ENCODE measurements around the gene DNLZ. TPM values are rescaled to one million over a fixed set of nuclear protein-coding genes. Genes with fewer than 3 reads are reported as not detected.

The DNLZ gene
- total RNA-seq, 1 experiment from 2014 or later = 22.5 TPM

DNA sequence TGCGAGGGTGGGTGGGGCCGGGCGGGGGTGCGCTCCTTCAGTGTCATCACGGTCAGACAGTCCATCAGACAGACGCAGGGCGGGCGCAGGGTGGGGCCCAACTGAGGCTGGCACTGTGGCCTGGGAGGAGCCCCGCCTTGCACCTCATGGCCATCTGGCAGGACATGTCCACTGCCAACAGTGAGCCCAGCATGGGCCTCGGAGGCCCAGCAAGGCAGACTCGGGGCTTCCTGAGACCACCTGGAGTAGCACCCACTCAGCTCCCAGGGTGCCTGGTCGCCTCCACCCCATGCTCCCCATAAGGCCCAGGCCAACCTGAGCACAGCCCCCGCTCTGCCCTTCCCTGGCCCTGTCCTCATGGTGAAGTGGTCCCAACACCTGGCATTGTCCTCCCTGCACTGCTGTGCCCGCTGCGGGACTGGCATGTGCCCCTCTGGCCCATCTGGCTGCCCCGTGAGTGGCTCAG lies 44.7 kb downstream of the DNLZ start:
- intact Hi-C loops (cut with micrococcal nuclease; ENCODE audit: unreplicated experiment) = no loop called here
- BruUV-seq (replicated peaks) = no TSS peak
- TF ChIP-seq, protein P1, sequence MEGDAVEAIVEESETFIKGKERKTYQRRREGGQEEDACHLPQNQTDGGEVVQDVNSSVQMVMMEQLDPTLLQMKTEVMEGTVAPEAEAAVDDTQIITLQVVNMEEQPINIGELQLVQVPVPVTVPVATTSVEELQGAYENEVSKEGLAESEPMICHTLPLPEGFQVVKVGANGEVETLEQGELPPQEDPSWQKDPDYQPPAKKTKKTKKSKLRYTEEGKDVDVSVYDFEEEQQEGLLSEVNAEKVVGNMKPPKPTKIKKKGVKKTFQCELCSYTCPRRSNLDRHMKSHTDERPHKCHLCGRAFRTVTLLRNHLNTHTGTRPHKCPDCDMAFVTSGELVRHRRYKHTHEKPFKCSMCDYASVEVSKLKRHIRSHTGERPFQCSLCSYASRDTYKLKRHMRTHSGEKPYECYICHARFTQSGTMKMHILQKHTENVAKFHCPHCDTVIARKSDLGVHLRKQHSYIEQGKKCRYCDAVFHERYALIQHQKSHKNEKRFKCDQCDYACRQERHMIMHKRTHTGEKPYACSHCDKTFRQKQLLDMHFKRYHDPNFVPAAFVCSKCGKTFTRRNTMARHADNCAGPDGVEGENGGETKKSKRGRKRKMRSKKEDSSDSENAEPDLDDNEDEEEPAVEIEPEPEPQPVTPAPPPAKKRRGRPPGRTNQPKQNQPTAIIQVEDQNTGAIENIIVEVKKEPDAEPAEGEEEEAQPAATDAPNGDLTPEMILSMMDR (IDR thresholded peaks at IDR 0.05; ENCODE audit: unreplicated experiment) = no peak
- no peak overlapping the region for H3K27ac Mint-ChIP-seq (ENCODE audit: unreplicated experiment)
- CTCF ChIA-PET = no interaction called here
- peaks cover 4% of the 10 kb centered on the region for H3K36me3 Mint-ChIP-seq (ENCODE audit: insufficient read depth, unreplicated experiment)
- H3K4me3 Mint-ChIP-seq (ENCODE audit: low read depth, unreplicated experiment) = no peak overlapping the region
- no peaks in the 10 kb centered on the region for H3K27me3 Mint-ChIP-seq (ENCODE audit: unreplicated experiment)
- no peaks in the 10 kb centered on the region for H3K4me1 Mint-ChIP-seq (ENCODE audit: low read depth, unreplicated experiment)
- H3K9me3 Mint-ChIP-seq (ENCODE audit: low read depth, unreplicated experiment) = peaks cover 10% of the 10 kb centered on the region
- no peak for DNase-seq

DNA sequence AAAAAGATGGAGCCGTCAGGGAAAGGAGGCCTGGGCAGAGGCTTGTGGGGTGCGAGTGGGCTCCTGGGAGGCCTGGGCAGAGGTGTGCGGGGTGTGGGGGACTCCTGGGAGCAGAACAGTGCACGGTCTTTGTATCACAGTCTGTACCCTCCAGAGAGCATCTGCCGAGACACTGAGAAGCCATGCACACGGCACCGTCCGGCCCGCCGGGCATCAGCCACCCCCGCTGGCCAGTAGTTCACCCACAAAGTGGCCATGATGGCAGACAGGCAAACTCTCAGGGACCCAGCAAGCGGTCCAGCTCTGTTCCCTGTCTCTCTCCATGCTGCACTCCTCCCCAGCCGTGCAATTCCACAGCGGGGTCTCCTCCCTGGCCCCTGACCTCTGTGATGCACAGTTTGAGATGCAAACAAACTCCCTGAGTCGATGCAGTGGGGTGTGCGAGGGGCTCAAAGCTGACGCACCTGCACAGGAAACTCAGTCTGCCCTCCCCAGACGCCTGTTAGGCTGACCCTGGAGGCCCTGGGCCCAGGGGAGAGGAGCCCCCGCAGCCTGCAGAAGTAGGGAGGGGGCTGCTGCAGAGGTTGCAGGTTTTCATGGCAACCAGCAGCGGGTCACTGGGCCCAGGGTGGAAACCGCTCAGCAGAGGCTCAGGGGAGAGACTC lies 45.3 kb downstream of the DNLZ start:
- intact Hi-C loops (cut with micrococcal nuclease; ENCODE audit: unreplicated experiment) = no loop called here
- no TSS peak for BruUV-seq (replicated peaks)
- no peaks in the 10 kb centered on the region for H3K4me1 Mint-ChIP-seq (ENCODE audit: low read depth, unreplicated experiment)
- H3K27me3 Mint-ChIP-seq (ENCODE audit: unreplicated experiment) = no peaks in the 10 kb centered on the region
- CTCF ChIA-PET = no interaction called here
- no peak overlapping the region for H3K4me3 Mint-ChIP-seq (ENCODE audit: low read depth, unreplicated experiment)
- no peak overlapping the region for H3K27ac Mint-ChIP-seq (ENCODE audit: unreplicated experiment)
- H3K36me3 Mint-ChIP-seq (ENCODE audit: insufficient read depth, unreplicated experiment) = peaks cover 4% of the 10 kb centered on the region
- TF ChIP-seq, protein P1 (IDR thresholded peaks at IDR 0.05; ENCODE audit: unreplicated experiment) = no peak
- peaks cover 10% of the 10 kb centered on the region for H3K9me3 Mint-ChIP-seq (ENCODE audit: low read depth, unreplicated experiment)
- no peak for DNase-seq

DNA sequence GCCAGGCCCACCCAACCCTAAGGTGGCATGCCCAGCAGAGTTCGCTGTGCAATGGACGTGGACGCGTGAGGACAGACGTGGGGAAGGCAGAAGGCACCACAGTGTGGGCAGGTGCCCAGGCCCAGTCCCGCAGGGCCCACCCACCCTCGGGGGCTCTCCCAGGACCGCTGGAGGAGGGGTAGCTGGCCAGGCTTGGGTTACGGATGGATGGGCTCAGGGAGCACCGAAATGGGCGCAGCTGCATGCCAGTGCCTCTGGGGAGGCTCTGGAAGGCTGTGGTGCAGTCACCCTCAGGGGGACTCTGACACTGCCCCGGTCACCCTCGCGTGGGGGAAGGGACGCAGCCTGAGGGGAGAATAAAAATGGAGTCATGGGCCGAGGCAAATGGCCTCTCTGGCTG lies 45.8 kb downstream of the DNLZ start:
- TF ChIP-seq, protein P1 (IDR thresholded peaks at IDR 0.05; ENCODE audit: unreplicated experiment) = no peak
- Mint-ChIP-seq H3K27me3 (ENCODE audit: unreplicated experiment) (no peaks in the 10 kb centered on the region), H3K27ac (ENCODE audit: unreplicated experiment) (no peak overlapping the region), H3K9me3 (ENCODE audit: low read depth, unreplicated experiment) (peaks cover 10% of the 10 kb centered on the region), H3K36me3 (ENCODE audit: insufficient read depth, unreplicated experiment) (peaks cover 4% of the 10 kb centered on the region), H3K4me3 (ENCODE audit: low read depth, unreplicated experiment) (no peak overlapping the region), H3K4me1 (ENCODE audit: low read depth, unreplicated experiment) (no peaks in the 10 kb centered on the region)
- DNase-seq = no peak
- intact Hi-C loops (cut with micrococcal nuclease; ENCODE audit: unreplicated experiment) = no loop called here
- BruUV-seq (replicated peaks) = no TSS peak
- CTCF ChIA-PET = no interaction called here

DNA sequence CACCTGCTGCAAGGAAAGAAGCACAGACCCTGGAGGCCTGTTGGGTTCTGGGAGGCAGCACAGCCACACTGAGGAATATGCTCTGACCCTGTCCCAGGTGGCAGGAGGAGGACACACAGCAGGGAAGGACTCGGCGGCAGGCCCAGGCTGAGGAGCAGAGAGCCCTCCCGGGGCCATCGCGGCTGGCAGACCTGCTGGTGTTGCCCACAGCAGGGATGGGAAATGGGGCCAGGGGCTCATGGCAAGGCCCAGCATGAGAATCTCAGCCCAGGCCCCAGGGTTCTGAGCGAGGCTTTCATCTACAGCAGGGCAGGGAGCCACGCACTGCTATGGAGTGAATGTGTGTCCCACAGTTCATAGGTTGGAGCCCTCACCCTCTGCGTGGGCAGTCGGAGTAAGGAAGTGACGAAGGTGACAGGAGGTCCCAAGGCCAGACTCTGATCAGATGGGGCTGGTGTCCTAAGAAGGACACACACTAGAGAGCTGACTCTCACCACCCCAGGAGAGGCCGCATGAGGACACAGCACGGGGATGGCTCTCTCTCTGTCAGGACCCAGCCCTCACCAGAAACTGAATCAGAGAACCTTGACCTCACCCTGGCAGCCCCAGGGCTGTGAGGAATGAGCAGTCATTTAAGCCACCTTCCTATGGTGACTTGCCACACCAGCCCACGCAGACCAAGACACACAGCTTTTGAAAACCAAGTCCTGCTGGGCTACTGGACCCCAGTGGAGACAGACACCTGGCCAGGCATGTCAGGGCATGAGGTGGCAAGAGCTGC lies 46.5 kb downstream of the DNLZ start:
- Mint-ChIP-seq H3K36me3 (ENCODE audit: insufficient read depth, unreplicated experiment) (peaks cover 4% of the 10 kb centered on the region), H3K27ac (ENCODE audit: unreplicated experiment) (no peak overlapping the region), H3K9me3 (ENCODE audit: low read depth, unreplicated experiment) (peaks cover 10% of the 10 kb centered on the region), H3K27me3 (ENCODE audit: unreplicated experiment) (no peaks in the 10 kb centered on the region), H3K4me3 (ENCODE audit: low read depth, unreplicated experiment) (no peak overlapping the region), H3K4me1 (ENCODE audit: low read depth, unreplicated experiment) (no peaks in the 10 kb centered on the region)
- DNase-seq = no peak
- BruUV-seq (replicated peaks) = no TSS peak
- intact Hi-C loops (cut with micrococcal nuclease; ENCODE audit: unreplicated experiment) = no loop called here
- TF ChIP-seq, protein P1 (IDR thresholded peaks at IDR 0.05; ENCODE audit: unreplicated experiment) = no peak
- CTCF ChIA-PET = no interaction called here
